A549 (cell line): ENCODE measurements around the gene MLF1. TPM values are rescaled to one million over a fixed set of nuclear protein-coding genes. Genes with fewer than 3 reads are reported as not detected.

Experiments
- ATAC-seq, 2 experiments: fragments of 200-7000 bp in 1 of 2; fragments of >200 bp in 1 of 2; cut with Nextera tagmentation in 1 of 2; cut with Tn5 transposase in 1 of 2; 3 replicates each; pipeline versions ENCODE4 v1.8.0 to v1.9.1; 2018 to 2020; ENCODE audit warnings: mild to moderate bottlenecking in 1 of 2, moderate library complexity in 1 of 2
- CTCF ChIA-PET: fragments of 300-600 bp; sonication (Branson Sonifier 250); formaldehyde crosslinking; extraction: SDS; loops from one replicate; lab custom pipeline; 2021; ENCODE audit warnings: antibody characterized with exemption, inconsistent platforms; lab: Yijun Ruan, JAX
- POLR2A ChIA-PET: fragments of 350-600 bp; formaldehyde crosslinking; extraction: SDS; loops from one replicate; lab custom pipeline; 2021; ENCODE audit warnings: antibody characterized with exemption, inconsistent platforms; lab: Yijun Ruan, JAX
- DNase-seq, 2 experiments: peaks; one replicate each; pipeline versions ENCODE4 v3.0.0 to v3.0.0-alpha.2; 2011 to 2016; ENCODE audit warnings: low read depth in 1 of 2, low spot score in 1 of 2
- FAIRE-seq: peaks from 2 replicates; lab custom pipeline; 2011; peaks lifted over from hg19 to GRCh38; lab: Jason Lieb, UNC
- H3K27ac ChIP-seq, 2 experiments: fragments of >200 bp; sonication (Bioruptor Twin); formaldehyde crosslinking; 3 replicates each; pipeline ENCODE4 v1.5.1; 2016 to 2017
- H3K4me1 ChIP-seq: fragments of >200 bp; sonication (Bioruptor Twin); formaldehyde crosslinking; 3 replicates; pipeline ENCODE4 v1.6.1; 2016
- H3K4me2 ChIP-seq: fragments of >200 bp; sonication (Bioruptor Twin); formaldehyde crosslinking; 3 replicates; pipeline ENCODE4 v1.6.1; 2016
- H3K4me3 ChIP-seq: fragments of >200 bp; sonication (Bioruptor Twin); formaldehyde crosslinking; 3 replicates; pipeline ENCODE4 v1.5.1; 2016
- H3K9me3 ChIP-seq: fragments of >200 bp; sonication (Bioruptor Twin); formaldehyde crosslinking; 3 replicates; pipeline ENCODE4 v1.6.1; 2016
- ATOH8 ChIP-seq: fragments of 250-450 bp; sonication (Bioruptor Pico); IDR thresholded peaks from 2 replicates; pipeline ENCODE4 v1.5.0; 2020; ENCODE audit warnings: low read depth, mild to moderate bottlenecking, moderate library complexity
- BHLHE40 ChIP-seq: IDR thresholded peaks from 2 replicates; pipeline ENCODE4 v1.6.1; 2012; ENCODE audit warnings: low read depth, low read length, inconsistent platforms
- CHD2 ChIP-seq: fragments of 150-350 bp; IDR thresholded peaks from 2 replicates; pipeline ENCODE4 v1.6.1; 2014; ENCODE audit warnings: low read length; ENCODE audit not compliant: partially characterized antibody
- CTCF ChIP-seq: fragments of >200 bp; sonication (Bioruptor Twin); formaldehyde crosslinking; IDR thresholded peaks from 3 replicates; pipeline ENCODE4 v1.5.1; 2016
- EHF ChIP-seq: fragments of 250-450 bp; sonication (Bioruptor Pico); IDR thresholded peaks from 2 replicates; pipeline ENCODE4 v1.5.0; 2020; ENCODE audit warnings: mild to moderate bottlenecking
- ESRRA ChIP-seq: fragments of 150-350 bp; IDR thresholded peaks from 2 replicates; pipeline ENCODE4 v1.6.1; 2014; ENCODE audit warnings: mild to moderate bottlenecking, low read length, borderline replicate concordance
- FOSL2 ChIP-seq, 2 experiments: fragments of 450-650 bp in 1 of 2; fragments of >200 bp in 1 of 2; sonication (Bioruptor Twin) in 1 of 2; formaldehyde crosslinking; IDR thresholded peaks; 2 replicates each; pipeline versions ENCODE4 v1.5.0 to v1.6.1; 2016 to 2020; ENCODE audit warnings: mild to moderate bottlenecking in 1 of 2, moderate library complexity in 1 of 2
- GATA3 ChIP-seq: IDR thresholded peaks from 2 replicates; pipeline ENCODE4 v1.6.1; 2012; ENCODE audit warnings: borderline replicate concordance
- JUN ChIP-seq, 2 experiments: fragments of >200 bp; sonication (Bioruptor Twin); formaldehyde crosslinking; IDR thresholded peaks; 2 replicates in 1 of 2; 3 replicates in 1 of 2; pipeline ENCODE4 v1.6.1; 2016 to 2017
- KDM1A ChIP-seq: fragments of 200-600 bp; sonication (generic); IDR thresholded peaks from 2 replicates; pipeline ENCODE4 v1.6.1; 2016; ENCODE audit warnings: low read depth, mild to moderate bottlenecking
- KDM5A ChIP-seq: fragments of 200-600 bp; sonication (generic); IDR thresholded peaks from 2 replicates; pipeline ENCODE4 v1.6.1; 2016; ENCODE audit warnings: antibody characterized with exemption, mild to moderate bottlenecking
- MAZ ChIP-seq: fragments of 150-350 bp; IDR thresholded peaks from 2 replicates; pipeline ENCODE4 v1.6.1; 2014; ENCODE audit warnings: antibody characterized with exemption, low read depth, low read length, borderline replicate concordance
- NFE2L2 ChIP-seq: fragments of 150-350 bp; conservative IDR thresholded peaks from 2 replicates; pipeline ENCODE4 v1.6.1; 2014; ENCODE audit warnings: low read length
- PBX3 ChIP-seq: IDR thresholded peaks from 2 replicates; pipeline ENCODE4 v1.6.1; 2012
- POLR2AphosphoS2 ChIP-seq: conservative IDR thresholded peaks from 2 replicates; pipeline ENCODE4 v1.6.1; 2012; ENCODE audit warnings: low read length, improper control_type of control experiment, inconsistent platforms
- RAD21 ChIP-seq, 2 experiments: fragments of >200 bp in 1 of 2; sonication (Bioruptor Twin) in 1 of 2; formaldehyde crosslinking in 1 of 2; IDR thresholded peaks in 1 of 2; conservative IDR thresholded peaks in 1 of 2; 2 replicates in 1 of 2; 3 replicates in 1 of 2; pipeline ENCODE4 v1.6.1; 2012 to 2018; ENCODE audit warnings: inconsistent platforms in 1 of 2
- RARB ChIP-seq: fragments of 250-450 bp; sonication (Bioruptor Pico); IDR thresholded peaks from 2 replicates; pipeline ENCODE4 v1.8.0; 2021; ENCODE audit warnings: mild to moderate bottlenecking, moderate library complexity
- REST ChIP-seq: fragments of 200-600 bp; sonication (generic); IDR thresholded peaks from 2 replicates; pipeline ENCODE4 v1.6.1; 2016; ENCODE audit warnings: antibody characterized with exemption, mild to moderate bottlenecking, moderate library complexity
- SMC3 ChIP-seq: fragments of >200 bp; sonication (Bioruptor Twin); formaldehyde crosslinking; IDR thresholded peaks from 3 replicates; pipeline ENCODE4 v1.6.1; 2018; ENCODE audit warnings: inconsistent platforms
- TP53 ChIP-seq: fragments of 250-450 bp; sonication (Bioruptor Pico); IDR thresholded peaks from 2 replicates; pipeline ENCODE4 v1.5.0; 2021; ENCODE audit warnings: mild to moderate bottlenecking, moderate library complexity
- ZSCAN20 ChIP-seq: fragments of 250-450 bp; sonication (Bioruptor Pico); IDR thresholded peaks from 2 replicates; pipeline ENCODE4 v1.8.0; 2022; ENCODE audit warnings: mild to moderate bottlenecking, moderate library complexity
- WGBS: methylation state at CpG from one replicate; pipeline ENCODE4 v1.1.6; 2017; ENCODE audit errors: missing lambda C conversion rate; 5-methylcytosine and 5-hydroxymethylcytosine counted together
- polyA plus RNA-seq, 4 experiments: library from polyadenylated mRNA; depleted of rRNA in 3 of 4; stranded (reverse); fragments of >200 nt; fragmentation: RNase III in 1 of 4; extraction: RNeasy Plus Mini Kit Qiagen cat#74134 plus additional on column Dnase treatment in 1 of 4; gene quantifications; 2 replicates in 3 of 4; 3 replicates in 1 of 4; pipeline ENCODE4 v1.2.3, GENCODE V29; 2011 to 2017

Gene MLF1
- polyA plus RNA-seq, 2 of the 4 experiments (the other 2 are of a cell fraction), result 13.5 to 18.6 TPM

GRCh38 chr3:158539414-158540014, 31.5 kb upstream of the MLF1 start:
- peak; percentile 47 to 81; a peak in 4 of 6 replicates for ATAC-seq
- no peaks in the 10 kb centered on the region for H3K9me3 ChIP-seq
- ChIA-PET CTCF (interaction anchor here (0.6 to 2.8 kb wide), 23 partner anchors 8 to 1007 kb away, joined by 3 to 15 read pairs (median 4); partner anchors contain the start of gene GFM1), POLR2A (no interaction called here)
- WGBS, result 46% methylated on average over 3 of the region's 3 CpGs
- no peak for TF ChIP-seq ZSCAN20
- TF ChIP-seq EHF (CRISPR knock-in tag), result no peak
- no peak for TF ChIP-seq FOSL2 (IDR thresholded peaks at IDR 0.05)
- TF ChIP-seq FOSL2 (CRISPR knock-in tag; IDR thresholded peaks at IDR 0.05), result no peak
- peak; percentile 54 to 57 for TF ChIP-seq RAD21 (conservative IDR thresholded peaks at IDR 0.05 in 1 of 2, IDR thresholded peaks at IDR 0.05 in 1 of 2)
- no peak for TF ChIP-seq CHD2
- peak; percentile 72 for TF ChIP-seq SMC3
- TF ChIP-seq CTCF, result peak; percentile 75
- no peak for TF ChIP-seq TP53
- no peak for TF ChIP-seq BHLHE40
- no peak for TF ChIP-seq REST
- no peak overlapping the region for H3K4me2 ChIP-seq
- no peaks in the 10 kb centered on the region for H3K4me1 ChIP-seq
- peak; percentile 6 to 63 for DNase-seq
- H3K4me3 ChIP-seq, result no peak overlapping the region
- no peak overlapping the region for H3K27ac ChIP-seq
- no peak for FAIRE-seq

GRCh38 chr3:158540066-158540465, 30.9 kb upstream of the MLF1 start:
- ATAC-seq, result no peak
- no peak for FAIRE-seq
- POLR2A ChIA-PET, result no interaction called here

GRCh38 chr3:158548691-158549090, 22.3 kb upstream of the MLF1 start:
- H3K4me1 ChIP-seq, result no peaks in the 10 kb centered on the region
- POLR2A ChIA-PET, result no interaction called here
- no peak overlapping the region for H3K27ac ChIP-seq
- FAIRE-seq (no peak), DNase-seq (no peak), ATAC-seq (no peak)
- WGBS, result 71% methylated on average over 4 of the region's 4 CpGs
- CTCF ChIA-PET, result interaction anchor here (3.1 kb wide), 1 partner anchor 9 kb away, joined by 15 read pairs; no protein-coding TSS in a partner anchor
- H3K9me3 ChIP-seq, result no peaks in the 10 kb centered on the region
- H3K4me3 ChIP-seq, result no peak overlapping the region
- no peak overlapping the region for H3K4me2 ChIP-seq
- TF ChIP-seq KDM5A, result no peak
- no peak for TF ChIP-seq MAZ
- TF ChIP-seq ESRRA, result no peak
- TF ChIP-seq RAD21 (conservative IDR thresholded peaks at IDR 0.05 in 1 of 2, IDR thresholded peaks at IDR 0.05 in 1 of 2), result no peak
- TF ChIP-seq PBX3, result no peak
- no peak for TF ChIP-seq KDM1A
- no peak for TF ChIP-seq EHF (CRISPR knock-in tag)
- no peak for TF ChIP-seq REST
- no peak for TF ChIP-seq FOSL2 (IDR thresholded peaks at IDR 0.05)
- no peak for TF ChIP-seq FOSL2 (CRISPR knock-in tag; IDR thresholded peaks at IDR 0.05)
- no peak for TF ChIP-seq GATA3
- no peak for TF ChIP-seq NFE2L2

More at GRCh38 chr3:158540066-158540465, 30.9 kb upstream of the MLF1 start:
- Histone ChIP-seq H3K4me1 (no peaks in the 10 kb centered on the region), H3K4me3 (no peak overlapping the region), H3K4me2 (no peak overlapping the region), H3K27ac (no peak overlapping the region), H3K9me3 (no peaks in the 10 kb centered on the region)
- WGBS, result 45% methylated on average over 1 of the region's 1 CpG
- TF ChIP-seq JUN (IDR thresholded peaks at IDR 0.05), result no peak
- no peak for TF ChIP-seq RARB (CRISPR knock-in tag)
- no peak for TF ChIP-seq POLR2AphosphoS2
- TF ChIP-seq ATOH8, result no peak
- no peak for TF ChIP-seq ZSCAN20
- CTCF ChIA-PET, result interaction anchor here (0.6 to 2.8 kb wide), 19 partner anchors 9 to 1007 kb away, joined by 3 to 15 read pairs (median 4); partner anchors contain the start of genes GFM1 and LXN
- DNase-seq, result no peak
